ENCODE measurements around the gene HELT.
"Not testable (repeated sequence)": the region's sequence is repeated elsewhere in the genome, so short reads cannot be mapped to it uniquely, and the experiment has no call there.

DNA sequence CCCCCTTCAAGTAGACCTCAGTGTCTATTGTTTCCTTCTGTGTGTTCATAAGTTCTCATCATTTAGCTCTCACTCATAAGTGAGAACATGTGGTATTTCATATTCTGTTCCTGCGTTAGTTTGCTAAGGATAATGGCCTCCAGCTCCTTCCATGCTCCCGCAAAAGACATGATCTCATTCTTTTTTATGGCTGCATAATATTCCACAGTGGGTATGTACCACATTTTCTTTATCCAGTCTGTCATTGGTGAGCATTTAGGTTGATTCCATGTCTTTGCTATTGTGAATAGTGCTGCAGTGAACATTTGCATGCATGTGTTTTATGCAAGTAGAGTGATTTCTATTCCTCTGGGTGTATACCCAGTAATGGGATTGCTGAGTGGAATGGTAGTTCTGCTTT, 41.9 kb upstream of the HELT start:
- TF ChIP-seq, protein P1, sequence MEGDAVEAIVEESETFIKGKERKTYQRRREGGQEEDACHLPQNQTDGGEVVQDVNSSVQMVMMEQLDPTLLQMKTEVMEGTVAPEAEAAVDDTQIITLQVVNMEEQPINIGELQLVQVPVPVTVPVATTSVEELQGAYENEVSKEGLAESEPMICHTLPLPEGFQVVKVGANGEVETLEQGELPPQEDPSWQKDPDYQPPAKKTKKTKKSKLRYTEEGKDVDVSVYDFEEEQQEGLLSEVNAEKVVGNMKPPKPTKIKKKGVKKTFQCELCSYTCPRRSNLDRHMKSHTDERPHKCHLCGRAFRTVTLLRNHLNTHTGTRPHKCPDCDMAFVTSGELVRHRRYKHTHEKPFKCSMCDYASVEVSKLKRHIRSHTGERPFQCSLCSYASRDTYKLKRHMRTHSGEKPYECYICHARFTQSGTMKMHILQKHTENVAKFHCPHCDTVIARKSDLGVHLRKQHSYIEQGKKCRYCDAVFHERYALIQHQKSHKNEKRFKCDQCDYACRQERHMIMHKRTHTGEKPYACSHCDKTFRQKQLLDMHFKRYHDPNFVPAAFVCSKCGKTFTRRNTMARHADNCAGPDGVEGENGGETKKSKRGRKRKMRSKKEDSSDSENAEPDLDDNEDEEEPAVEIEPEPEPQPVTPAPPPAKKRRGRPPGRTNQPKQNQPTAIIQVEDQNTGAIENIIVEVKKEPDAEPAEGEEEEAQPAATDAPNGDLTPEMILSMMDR (conservative IDR thresholded peaks at IDR 0.05; ENCODE audit: low read depth, low read length): not testable (repeated sequence)
- TF ChIP-seq EZH2phosphoT487 (IDR thresholded peaks at IDR 0.05; ENCODE audit: borderline replicate concordance, low read length); EZH2 (IDR thresholded peaks at IDR 0.05; ENCODE audit: low read length, unreplicated experiment): not testable (repeated sequence)
